Renal pelvis (tissue), 12 donors: Measurements from ENCODE around the gene OR4L1. TPM values are rescaled to one million over a fixed set of nuclear protein-coding genes. Genes with fewer than 3 reads are reported as not detected.
"Not testable (repeated sequence)": the region's sequence is repeated elsewhere in the genome, so short reads cannot be mapped to it uniquely, and the experiment has no call there.

Source experiments
- DNase-seq: peaks from one replicate; pipeline ENCODE4 v3.0.0-alpha.2; 2013
- long read RNA-seq, 16 experiments: transcript quantifications; one replicate each; lab custom pipeline, GENCODE V29; 2026
- polyA plus RNA-seq, 3 donors: library from polyadenylated mRNA; unstranded; fragments of 120-200 nt; gene quantifications; one replicate each; pipeline ENCODE4 v1.2.1, GENCODE V29; 2013; ENCODE audit not compliant: insufficient read length in 3 of 3

The OR4L1 gene
- polyA plus RNA-seq, result not detected
- long read RNA-seq, donor 1, result 0 reads
- long read RNA-seq, donor 2, result 0 reads
- long read RNA-seq, donor 3, result 0 reads
- long read RNA-seq, donor 4, result 0 reads
- long read RNA-seq, donor 5, result 0 reads
- long read RNA-seq, donor 6, result 0 reads
- long read RNA-seq, donor 7, result 0 reads
- long read RNA-seq, donor 8, result 0 reads
- long read RNA-seq, donor 9, result 0 reads
- long read RNA-seq, donor 10, result 0 reads
- long read RNA-seq, donor 11, result 0 reads
- long read RNA-seq, donor 12, result 0 reads
- long read RNA-seq, donor 13, result 0 reads
- long read RNA-seq, donor 14, result 0 reads
- long read RNA-seq, donor 15, result 0 reads
- long read RNA-seq, donor 16, result 0 reads

DNA sequence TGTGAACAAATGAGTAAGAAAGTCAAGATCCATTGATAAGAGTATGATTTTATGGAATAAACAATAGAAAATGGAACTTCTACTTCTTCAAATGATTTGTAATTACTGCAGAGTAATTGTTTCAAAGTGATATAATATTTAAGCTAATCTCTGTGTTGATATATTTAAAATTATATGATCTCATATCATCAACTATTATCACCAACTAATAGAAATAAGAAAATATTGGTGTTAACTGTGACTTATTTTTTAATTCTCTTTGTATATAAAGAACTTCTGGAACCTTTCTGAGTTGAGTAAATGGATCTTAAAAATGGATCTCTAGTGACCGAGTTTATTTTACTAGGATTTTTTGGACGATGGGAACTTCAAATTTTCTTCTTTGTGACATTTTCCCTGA lies at the start of gene OR4L1:
Gene OR4L1 (plus strand): TSS at position 301 of the 400 bp plus-strand sequence. CDS start 0 bp downstream, at position 301.
- no peak for DNase-seq

DNA sequence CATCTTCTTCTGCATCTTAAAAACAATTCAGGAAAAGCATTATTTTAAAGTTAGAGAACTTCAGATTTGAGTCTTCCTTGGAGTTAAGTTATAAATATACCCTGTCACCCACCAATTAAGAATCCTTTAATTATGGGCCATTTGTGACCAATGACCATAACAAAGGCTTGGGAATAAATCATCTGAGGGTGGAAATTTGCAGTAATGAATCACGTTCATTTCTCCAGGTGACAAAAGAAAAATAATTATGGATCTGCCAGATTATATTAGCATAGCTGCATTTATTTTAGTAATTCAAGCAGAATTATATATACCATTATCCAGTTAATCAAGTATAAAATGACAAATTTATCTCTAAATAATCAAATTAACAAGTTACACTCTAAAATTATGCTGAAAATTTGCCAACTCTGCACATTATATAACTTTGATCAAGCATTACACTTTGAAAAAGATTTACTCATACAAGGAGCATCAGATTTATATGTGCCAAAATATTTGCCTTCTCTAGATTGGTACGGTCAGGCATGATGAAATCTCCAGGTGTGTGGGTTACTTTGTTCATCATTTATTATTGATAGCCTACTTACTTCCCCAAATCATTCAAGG lies 40.5 kb upstream of the OR4L1 start, which contains the start of gene OR4K14:
Gene OR4K14 (minus strand): TSS at position 51 of the 609 bp plus-strand sequence. CDS start 4,114 bp downstream, outside the sequence.
- DNase-seq, result no peak

- DNase-seq, result no peak
Observed at GRCh38 chr14:20031058-20031457, 28.8 kb upstream of the OR4L1 start.

GRCh38 chr14:20035449-20035848 lies 24.4 kb upstream of the OR4L1 start:
- DNase-seq, result no peak

DNA sequence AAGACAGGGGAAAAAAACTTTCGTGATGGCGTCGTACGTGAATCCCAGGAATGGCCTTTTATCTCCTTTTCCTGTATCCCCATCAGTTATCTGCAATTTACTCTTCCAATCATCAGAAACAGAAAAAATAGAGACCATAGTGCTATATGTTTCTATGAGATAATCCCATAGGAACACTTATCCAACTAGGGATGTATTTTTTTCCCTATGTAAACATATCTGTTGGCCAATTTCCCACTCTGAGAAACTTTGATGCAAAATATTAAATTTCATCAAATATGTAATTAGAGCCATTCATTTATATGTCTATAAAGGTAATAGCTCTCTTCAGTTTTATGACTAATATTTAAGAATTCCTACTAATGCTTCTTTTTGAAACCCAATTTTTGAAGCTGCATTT lies 23.9 kb upstream of the OR4L1 start, which contains the start of gene OR4K13:
Gene OR4K13 (minus strand): TSS at position 101 of the 400 bp plus-strand sequence. CDS start 1,280 bp downstream, outside the sequence.
- DNase-seq, result no peak

DNA sequence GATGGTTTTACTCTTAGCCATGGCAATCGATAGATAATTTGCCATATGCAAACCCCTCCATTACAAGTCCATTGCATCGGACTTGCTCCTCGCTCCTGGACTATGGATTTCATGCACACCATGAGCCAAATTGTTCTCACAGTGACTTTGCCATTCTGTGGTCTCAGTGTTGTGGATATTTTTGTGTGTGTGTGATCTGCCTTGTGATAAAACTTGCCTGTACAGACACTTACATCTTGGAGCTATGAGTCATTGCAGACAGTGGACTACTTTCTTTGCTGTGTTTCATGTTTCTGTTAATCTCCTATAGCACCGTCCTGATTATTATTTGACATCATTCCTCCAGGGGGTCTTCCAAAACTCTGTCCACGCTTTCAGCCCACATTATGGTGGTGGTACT lies 15.6 kb upstream of the OR4L1 start:
- no peak for DNase-seq

DNA sequence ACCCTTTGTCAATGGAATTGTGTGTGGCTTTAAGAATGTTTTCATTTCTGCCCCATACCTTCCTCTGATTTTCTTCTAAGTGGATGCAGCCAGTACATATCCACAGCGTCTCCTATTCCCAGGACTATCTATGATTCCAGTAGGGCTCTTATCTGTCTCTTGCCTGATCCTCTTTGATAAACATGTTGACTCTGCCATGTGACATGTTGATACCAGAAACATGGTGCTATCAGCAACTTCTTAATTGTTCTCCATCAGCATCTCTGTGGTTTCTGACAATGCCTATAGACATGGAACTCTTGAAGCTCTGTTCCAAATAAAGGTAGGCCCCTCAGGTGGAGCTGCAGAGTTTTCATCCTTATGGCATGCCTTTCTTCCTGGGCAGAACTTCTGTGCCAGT lies 11.6 kb upstream of the OR4L1 start:
- no peak for DNase-seq

DNA sequence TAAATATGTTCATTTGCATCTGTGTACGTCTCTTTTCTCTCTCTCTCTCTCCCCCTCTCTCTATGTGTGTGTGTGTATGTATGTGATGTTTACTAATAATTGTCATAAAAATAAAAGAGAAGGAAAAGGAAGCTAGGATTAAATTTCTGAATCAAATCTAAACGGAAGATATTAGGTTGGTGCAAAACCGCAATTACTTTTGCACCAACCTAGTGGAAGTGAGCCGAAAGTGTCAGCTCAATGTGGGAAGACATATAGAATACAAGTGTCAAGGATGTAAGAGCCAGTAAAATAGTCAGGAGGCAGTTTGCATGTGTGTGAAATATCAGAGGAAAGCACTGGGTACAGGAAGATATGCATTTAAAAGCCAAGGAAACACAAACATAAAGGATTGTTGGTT lies 32.2 kb downstream of the OR4L1 start:
- DNase-seq, result no peak

- no peak for DNase-seq
Observed at GRCh38 chr14:20093442-20093841, 33.6 kb downstream of the OR4L1 start.

DNA sequence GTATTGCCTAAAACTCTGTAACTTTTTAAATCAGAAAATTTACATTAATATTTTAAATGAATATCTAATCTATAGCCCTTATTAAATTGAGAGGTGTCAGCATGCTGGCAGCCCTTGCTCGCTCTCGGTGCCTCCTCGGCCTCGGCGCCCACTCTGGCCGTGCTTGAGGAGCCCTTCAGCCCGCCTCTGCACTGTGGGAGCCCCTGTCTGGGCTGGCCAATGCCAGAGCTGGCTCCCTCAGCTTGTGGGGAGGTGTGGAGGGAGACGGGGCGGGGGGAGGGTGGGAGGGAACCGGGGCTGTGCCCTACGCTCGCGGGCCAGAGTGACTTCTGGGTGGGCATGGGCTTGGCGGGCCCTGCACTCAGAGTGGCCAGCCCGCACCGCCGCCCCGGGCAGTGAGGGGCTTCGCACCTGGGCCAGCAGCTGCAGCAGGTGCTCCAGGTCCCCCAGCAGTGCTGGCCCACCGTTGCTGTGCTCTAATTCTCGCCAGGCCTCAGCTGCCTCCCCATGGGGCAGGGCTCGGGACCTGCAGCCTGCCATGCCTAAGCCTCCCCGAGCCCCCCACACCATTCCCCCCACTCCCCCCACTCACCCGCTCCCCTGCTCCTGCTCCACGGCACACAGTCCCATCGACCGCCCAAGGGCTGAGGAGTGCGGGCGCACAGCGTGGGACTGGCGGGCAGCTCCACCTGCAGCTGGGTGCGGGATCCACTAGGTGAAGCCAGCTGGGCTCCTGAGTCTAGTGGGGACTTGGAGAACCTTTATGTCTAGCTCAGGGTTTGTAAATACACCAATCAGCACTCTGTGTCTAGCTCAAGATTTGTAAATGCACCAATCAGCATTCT lies 39.3 kb downstream of the OR4L1 start:
- DNase-seq, result not testable (repeated sequence)

DNA sequence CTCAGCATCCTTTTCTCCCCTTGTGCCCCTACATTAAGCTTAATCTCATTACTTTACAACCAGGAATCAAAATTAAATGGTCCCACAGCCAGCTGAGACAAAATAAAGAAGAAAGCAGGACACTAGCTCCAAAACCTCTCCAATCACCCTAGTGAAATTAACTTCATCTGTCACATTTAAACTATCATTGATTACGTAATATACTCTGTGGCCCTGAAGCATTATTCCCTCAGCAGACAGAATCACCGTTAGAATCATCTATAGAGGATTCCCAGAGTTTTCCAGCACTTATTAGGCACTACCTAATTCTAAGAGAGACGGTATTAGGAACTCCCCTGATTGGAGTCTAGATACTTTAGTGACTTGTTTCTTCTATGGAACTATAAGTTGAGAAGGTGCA lies 50.6 kb downstream of the OR4L1 start, which contains the start of gene OR4K17:
Gene OR4K17 (plus strand): TSS at position 302 of the 400 bp plus-strand sequence. CDS start 6,761 bp downstream, outside the sequence.
- no peak for DNase-seq

Other genes with a start within 250 kb of the OR4L1 start
- not detected for gene OR4K2, start 184.9 kb upstream of the OR4L1 start, polyA plus RNA-seq
- not detected for gene OR4K5, start 139.4 kb upstream of the OR4L1 start, polyA plus RNA-seq
- gene OR4K1, start 129.1 kb upstream of the OR4L1 start, polyA plus RNA-seq, result not detected
- not detected for gene OR4K15, start 84.5 kb upstream of the OR4L1 start, polyA plus RNA-seq
- gene OR4Q2, start 57.9 kb upstream of the OR4L1 start, polyA plus RNA-seq, result not detected
- not detected for gene OR4K14, start 40.7 kb upstream of the OR4L1 start, polyA plus RNA-seq
- under 1 TPM in 1 of 3 donors, not detected in 2; 0.01 TPM for gene OR4K13, start 24.0 kb upstream of the OR4L1 start, polyA plus RNA-seq
- under 1 TPM; 0.03 to 0.07 (median 0.05) TPM for gene OR4K17, start 50.7 kb downstream of the OR4L1 start, polyA plus RNA-seq
- gene OR4N5, start 78.8 kb downstream of the OR4L1 start, polyA plus RNA-seq, result not detected
- gene OR11G2, start 130.9 kb downstream of the OR4L1 start, polyA plus RNA-seq, result under 1 TPM in 1 of 3 donors, not detected in 2; 0.09 TPM
- not detected for gene OR11H6, start 163.7 kb downstream of the OR4L1 start, polyA plus RNA-seq
- gene OR11H7, start 168.9 kb downstream of the OR4L1 start, polyA plus RNA-seq, result 1 to 10 TPM in 1 of 3 donors, under 1 TPM in 2; 0.47 to 1.1 (median 0.61) TPM
- under 1 TPM in 2 of 3 donors, not detected in 1; 0.06 to 0.18 TPM for gene OR11H4, start 179.2 kb downstream of the OR4L1 start, polyA plus RNA-seq
- 10 to 100 TPM; 26.1 to 28.2 (median 26.6) TPM for gene TTC5, start 245.9 kb downstream of the OR4L1 start, polyA plus RNA-seq